Activated T-cell treated with anti-CD3 and anti-CD28 coated beads, Interleukin-2, amount 50 U/mL, for 48 hours (primary cell): ENCODE results near the gene LCN6.
"Not testable (repeated sequence)": the region's sequence is repeated elsewhere in the genome, so short reads cannot be mapped to it uniquely, and the experiment has no call there.

Experiments
- DNase-seq, 2 experiments: peaks; one replicate each; pipeline ENCODE4 v3.0.0-alpha.2; 2020

LCN6 gene, protein sequence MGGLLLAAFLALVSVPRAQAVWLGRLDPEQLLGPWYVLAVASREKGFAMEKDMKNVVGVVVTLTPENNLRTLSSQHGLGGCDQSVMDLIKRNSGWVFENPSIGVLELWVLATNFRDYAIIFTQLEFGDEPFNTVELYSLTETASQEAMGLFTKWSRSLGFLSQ

DNA sequence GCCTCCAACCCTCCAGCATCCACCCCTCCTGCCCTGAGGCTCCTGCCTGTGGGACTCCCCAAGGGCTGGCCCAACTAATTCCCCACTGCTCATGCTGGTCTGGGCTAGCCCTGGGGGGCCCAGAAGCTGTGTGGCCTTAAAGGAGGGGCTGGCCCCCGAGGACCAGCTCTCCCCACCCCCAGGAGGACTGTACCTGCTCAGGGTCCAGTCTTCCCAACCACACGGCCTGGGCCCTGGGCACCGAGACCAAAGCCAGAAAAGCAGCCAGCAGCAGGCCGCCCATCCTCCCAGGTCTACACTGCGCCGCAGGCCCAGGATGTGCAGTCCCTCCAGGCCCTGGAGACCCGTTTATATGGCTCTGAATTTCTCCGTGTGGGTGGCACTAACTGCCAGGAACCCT, at the start of gene LCN6:
TSS of gene LCN6 (minus strand) at position 325 of the 400 bp plus-strand sequence. CDS start at position 283, 42 bp downstream.
- DNase-seq: no peak

DNA sequence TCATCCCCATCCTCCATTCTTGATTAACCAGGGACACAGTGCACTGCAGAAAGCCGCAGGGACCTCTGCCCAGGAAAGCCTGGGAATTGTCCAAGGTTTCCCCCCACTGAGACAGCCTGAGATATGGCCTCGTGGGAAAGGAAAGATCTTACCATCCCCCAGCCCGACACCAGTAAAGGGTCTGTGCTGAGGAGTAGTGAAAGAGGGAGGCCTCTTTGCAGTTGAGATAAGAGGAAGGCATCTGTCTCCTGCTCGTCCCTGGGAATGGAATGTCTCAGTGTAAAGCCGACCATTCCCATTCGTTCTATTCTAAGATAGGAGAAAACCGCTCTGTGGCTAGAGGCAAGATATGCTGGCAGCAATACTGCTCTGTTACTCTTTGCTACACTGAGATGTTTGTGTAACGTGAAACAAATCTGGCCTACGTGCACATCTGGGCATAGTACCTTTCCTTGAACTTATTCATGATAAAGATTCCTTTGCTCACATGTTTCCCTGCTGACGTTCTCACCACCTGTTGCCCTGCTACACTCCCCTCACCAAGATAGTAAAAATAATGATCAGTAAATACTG, 48.5 kb upstream of the LCN6 start:
- DNase-seq: not testable (repeated sequence)

DNA sequence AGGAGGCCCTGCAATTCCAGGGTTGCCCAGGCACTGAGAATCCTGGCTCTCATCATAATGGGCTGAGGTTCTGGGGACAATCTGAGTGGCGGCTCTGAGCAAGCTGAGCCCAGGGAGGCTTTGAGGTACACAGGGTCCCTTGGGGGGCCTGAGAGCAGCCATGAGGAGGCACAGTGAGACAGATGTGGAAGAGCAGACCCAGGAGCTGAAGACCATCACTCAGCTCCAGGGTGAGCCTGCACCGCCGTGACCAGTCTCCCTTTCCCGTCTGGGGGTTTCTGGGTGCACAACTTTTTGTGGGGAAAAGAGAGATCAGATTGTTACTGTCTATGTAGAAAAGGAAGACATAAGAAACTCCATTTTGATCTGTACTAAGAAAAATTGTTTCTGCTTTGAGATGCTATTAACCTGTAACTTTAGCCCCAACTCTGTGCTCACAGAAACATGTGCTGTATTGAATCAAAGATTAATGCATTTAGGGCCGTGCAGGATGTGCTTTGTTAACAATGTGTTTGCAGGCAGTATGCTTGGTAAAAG, 48.0 kb upstream of the LCN6 start, which contains the start of gene CCDC183:
TSS of gene CCDC183 (plus strand) at position 101 of the 537 bp plus-strand sequence. CDS start at position 161, 60 bp downstream.
- DNase-seq: no peak

DNA sequence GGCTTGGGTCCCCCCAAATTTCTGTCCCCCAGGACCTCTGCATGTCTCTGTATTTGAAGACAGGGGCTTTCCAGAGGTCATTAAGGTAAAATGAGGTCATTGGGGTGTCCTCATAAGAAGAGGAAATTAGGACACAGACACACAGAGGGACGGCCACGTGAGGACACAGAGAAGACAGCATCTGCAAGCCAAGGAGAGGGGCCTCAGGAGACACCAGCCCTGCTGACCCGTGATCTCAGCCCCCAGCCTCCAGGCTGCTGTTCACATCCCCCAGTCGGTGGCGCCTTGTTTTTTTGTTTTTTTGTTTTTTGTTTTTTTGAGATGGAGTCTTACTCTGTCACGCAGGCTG, 46.6 kb upstream of the LCN6 start:
- DNase-seq: no peak

DNA sequence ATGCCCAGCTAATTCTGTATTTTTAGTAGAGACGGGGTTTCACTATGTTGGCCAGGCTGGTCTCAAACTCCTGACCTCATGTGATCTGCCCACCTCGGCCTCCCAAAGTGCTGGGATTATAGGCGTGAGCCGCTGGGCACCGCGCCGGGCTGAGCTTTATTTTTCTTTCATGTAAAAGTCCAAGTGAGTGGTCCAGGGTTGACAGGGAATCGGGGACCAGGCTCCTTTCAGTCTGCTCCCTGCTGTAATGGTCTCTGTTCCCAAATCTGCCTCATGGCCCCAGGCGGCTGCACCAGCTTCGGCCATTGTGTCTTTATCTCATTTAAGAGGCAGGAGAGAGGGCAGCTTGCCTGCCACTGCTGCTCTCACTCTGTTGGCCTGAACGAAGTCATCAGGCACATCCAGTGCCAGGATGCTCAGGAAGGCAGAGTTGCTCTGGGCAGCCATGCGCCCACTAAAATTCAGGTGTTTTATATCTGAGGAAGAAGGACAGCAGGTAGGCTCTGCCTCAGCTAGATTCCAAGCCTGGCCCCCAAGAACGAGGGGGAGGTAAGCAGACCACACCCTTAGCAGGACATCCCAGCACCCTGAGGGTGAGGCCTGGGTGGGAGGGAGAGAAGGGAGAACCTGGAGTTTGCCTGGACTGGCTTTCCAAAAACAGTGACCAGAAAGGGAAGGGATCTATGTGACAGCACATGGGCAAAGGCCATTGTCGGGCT, 46.1 kb upstream of the LCN6 start:
- no peak for DNase-seq

DNA sequence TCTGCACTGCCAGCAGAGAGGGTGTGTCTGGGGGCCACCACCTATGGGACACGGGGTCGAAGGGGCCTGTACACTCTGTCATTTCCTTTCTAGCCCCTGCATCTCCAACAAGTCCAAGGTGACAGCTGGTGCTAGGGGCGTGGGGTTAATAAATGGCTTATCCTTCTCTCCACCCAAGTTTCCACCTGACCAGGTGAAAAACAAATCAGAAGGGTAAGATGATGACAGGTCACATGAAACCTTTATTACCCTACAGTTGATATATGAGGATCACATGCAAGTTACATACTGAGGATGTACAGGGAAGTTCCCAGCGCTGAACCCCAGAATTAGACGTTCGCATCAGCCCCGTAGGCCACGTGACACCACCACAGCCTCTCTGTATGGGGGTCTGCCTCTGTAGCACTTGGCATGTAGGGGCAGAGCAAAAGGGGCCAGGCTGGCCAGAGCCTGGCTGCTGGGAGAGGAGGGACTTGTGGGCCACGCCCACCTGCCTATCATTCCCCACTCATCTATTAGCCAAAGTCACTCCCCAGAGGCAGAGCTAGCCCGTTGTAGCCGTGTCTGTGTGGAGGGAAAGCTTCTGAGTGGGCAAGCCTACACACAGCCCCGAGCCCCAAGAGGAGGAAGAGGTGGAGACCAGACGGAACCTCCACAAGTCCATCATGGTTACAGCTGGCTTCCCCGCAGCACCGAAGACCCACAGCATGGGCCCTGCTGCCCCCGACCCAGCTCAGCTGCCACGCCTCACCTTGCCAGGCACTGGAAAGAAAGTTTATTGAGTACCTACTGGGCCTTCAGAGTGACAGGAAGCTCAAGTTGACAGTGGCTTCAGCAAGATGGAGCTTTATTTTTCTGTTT, 45.0 kb upstream of the LCN6 start:
- DNase-seq: no peak

DNA sequence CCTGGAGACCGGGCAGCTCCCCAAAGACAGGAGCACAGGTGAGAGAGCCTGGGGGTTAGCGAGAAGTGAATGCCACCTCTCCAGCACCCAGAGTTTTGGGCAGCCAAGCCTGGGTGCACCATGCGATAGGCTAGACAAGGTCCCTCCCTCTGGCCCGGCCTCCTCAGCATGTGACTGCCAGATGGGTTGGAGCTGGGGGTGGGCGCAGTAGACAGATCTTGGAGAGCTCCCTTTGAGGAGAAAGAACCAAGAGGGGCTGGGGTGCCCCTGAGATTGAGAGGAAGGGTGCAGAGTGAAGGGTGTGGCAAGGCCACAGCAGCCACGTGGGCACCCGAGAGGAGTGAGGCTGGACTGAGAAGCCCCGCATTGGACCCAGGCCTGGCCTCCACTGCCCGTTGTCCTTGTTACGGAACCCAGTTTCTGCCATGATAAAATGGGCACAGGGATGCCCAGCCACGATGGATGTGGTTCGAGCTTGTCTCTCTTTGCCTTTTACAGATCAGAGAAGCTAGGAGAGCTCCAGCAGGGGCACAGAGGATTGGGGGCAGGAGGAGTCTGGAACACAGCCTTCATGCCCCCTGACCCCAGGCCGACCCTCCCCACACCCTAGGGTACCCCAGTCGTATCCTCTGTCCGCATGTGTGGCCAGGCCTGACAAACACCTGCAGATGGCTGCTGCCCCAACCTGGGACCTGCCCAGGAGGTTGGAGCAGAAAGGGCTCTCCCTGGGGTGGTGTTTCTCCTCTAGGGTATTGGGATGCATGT, 44.2 kb upstream of the LCN6 start:
- no peak for DNase-seq

DNA sequence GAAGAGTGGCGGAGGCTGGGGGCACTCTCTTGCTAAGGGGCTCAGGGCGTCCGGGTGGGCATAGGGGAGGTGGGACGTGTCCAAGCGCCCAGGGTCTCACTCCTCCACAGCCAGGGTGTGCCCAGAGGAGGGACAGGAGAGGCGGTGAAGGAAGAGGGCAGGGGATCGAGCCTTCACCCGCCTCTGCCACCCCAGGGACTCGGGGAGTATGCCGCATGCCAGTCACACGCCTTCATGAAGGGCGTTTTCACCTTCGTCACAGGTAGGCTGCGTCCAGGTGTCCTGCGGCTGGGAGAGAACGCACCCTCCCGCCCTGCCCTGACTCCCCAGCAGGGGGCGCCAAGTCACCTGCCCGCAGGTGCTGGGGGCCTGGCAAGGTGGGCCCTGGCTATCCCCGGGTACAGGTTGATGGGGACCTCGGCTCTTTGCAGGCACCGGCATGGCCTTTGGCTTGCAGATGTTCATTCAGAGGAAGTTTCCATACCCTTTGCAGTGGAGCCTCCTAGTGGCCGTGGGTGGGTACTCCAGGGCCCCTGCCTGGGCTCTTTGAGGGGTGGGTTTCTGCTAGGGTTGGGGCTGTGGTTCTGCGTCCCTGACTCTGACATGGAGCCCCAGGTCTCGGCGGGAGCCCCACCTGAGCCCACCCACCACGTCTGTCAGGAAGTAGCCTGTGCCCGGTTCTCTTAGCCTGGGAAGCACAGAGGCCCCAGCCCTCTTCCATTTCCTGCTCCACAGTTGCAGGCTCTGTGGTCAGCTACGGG, 43.4 kb upstream of the LCN6 start:
- DNase-seq: peak; percentile 81 to 82

DNA sequence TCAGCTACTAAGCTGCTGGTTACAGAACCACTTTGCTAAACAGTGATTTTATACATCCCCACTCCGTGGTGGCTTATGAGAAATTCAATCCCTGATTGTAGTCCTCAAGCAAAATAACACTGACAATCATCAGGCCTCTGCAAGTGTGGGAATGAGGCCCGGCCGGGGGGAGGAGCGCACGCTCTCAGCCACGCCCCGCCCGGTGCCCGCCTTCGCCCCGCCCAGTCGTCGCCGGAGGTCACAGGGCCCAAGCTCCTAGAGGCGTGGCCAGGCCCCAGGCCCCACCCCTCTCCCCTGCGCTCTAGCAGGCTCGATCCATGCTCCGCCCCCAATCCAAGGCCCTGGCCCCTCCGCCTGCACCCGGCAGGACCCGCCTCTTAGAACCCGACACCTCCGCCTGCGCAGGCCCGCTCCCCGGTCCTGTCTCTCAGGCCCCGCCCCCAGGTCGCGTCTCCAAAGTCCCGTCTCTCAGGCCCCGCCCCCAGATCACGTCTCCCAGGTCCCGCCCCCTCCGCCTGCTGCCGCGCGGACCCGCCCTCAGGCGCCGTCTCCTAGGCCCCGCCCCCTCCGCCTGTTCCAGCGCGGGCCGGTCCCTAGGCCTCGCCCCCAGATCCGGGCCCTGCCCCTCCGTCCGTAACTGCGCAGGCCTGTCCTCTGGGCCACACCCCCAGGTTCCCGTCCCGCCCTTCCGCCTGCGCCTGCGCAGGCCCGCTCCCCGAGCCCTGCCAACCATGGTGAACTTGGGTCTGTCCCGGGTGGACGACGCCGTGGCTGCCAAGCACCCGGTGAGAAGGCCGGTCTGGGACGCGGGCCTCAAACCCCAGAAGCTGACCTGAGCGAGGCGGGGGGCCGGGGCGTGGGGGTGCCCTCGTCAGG, 42.6 kb upstream of the LCN6 start, which contains the start of gene TMEM141:
TSS of gene TMEM141 (plus strand) at position 705 of the 876 bp plus-strand sequence. CDS start at position 732, 27 bp downstream.
- DNase-seq: peak; percentile 100

- DNase-seq: no peak
These were observed 41.2 kb upstream of the LCN6 start for GRCh38 chr9:136789523-136789937.

- DNase-seq: not testable (repeated sequence)
These were observed 40.6 kb upstream of the LCN6 start for GRCh38 chr9:136788644-136789522.

GRCh38 chr9:136787690-136788400, 39.5 kb upstream of the LCN6 start:
- DNase-seq: peak; percentile 79 to 82

GRCh38 chr9:136786983-136787382, 38.7 kb upstream of the LCN6 start:
- DNase-seq: not testable (repeated sequence)

GRCh38 chr9:136786451-136786850, 38.1 kb upstream of the LCN6 start:
- no peak for DNase-seq

DNA sequence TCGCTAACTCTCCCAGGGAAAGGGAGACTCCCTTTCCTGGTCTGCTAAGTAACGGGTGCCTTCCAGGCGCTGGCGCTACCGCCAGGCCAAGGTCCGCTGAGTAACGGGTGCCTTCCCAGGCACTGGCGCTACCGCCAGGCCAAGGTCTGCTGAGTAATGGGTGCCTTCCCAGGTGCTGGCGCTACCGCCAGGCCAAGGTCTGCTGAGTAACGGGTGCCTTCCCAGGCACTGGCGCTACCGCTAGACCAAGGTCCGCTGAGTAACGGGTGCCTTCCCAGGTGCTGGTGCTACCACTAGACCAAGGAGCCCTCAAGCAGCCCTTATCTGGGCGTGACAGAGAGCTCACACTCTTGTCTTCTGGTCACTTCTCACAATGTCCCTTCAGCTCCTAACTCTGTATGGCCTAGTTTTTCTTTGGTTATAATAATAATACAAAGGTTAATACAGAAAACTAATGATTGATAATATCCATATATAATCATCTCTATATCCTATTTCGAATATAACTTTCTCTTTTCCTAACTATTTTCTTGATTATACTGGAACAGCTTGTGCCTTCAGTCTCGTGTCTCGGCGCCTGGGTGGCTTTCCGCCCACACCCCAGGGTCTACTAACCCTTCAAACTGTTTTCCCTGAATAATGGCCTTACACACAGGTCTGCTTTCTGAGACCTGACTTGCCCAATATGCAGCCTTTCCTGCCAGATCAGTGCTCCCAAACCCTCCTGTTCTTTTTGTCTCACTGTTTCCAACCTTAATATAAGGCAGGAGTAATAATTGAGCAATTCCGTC, 37.4 kb upstream of the LCN6 start:
- not testable (repeated sequence) for DNase-seq

DNA sequence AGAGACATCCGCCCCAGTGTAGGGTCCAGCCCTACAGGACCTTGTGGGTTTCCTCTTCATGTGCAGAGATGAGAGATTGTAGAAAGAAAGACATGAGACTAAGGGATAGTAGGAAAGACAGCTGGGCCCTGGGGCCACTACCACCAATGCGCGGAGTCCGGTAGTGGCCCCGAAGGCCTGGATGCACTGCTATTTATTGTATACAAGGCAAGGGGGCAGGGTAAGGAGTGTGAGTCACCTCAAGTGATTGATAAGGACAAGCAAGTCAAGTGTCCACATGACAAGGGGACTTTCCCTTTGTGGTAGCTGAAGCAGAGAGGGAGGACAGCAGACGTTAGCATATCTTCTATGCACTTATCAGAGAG, 36.7 kb upstream of the LCN6 start:
- DNase-seq: no peak

- no peak for DNase-seq
These were observed 36.1 kb upstream of the LCN6 start for GRCh38 chr9:136784249-136784996.
